ENCODE results near the gene TMPRSS11D. TPM values are rescaled to one million over a fixed set of nuclear protein-coding genes. Genes with fewer than 3 reads are reported as not detected.

The TMPRSS11D gene
- polyA plus RNA-seq, 2 of the 4 experiments (the other 2 are of a cell fraction) = not detected

DNA sequence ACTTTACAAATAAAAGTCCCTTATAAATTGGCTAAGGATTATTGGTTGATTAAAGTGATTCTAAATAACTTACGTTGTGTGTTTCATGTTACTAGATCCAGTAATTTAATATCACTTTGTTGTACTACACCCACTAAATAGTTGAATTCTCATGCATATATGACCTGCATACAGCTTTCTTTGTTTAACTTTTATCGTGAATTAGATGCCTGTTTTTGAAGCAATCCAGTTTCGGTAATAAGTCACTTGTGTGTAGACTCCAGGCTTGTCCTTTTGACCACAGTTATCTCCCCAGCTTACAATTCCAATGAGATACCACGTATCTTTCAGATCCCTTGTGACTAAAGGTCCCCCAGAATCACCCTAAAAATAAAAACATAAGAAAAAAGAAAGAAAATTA, 27.3 kb upstream of the TMPRSS11D start:
- POLR2A ChIA-PET = no interaction called here
- no peak for FAIRE-seq
- ATAC-seq = no peak

DNA sequence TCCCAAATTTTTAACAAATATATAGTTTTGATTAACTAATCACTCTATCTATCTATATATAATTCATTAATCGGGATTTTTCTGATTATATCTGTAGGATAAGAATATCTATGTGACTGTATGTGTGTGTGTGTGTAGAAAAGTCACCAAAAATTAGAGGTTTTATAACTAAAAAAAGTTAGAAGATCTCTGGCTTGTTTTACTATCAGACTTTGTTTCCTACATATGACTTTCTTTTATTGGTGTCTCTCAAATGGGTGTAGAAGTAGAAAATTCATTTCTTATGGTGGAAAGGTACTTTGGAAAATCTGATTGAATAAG, 26.7 kb upstream of the TMPRSS11D start:
- FAIRE-seq (no peak), ATAC-seq (no peak)

More for the DNA sequence above, 27.3 kb upstream of the TMPRSS11D start:
- TF ChIP-seq HEYL (CRISPR knock-in tag; IDR thresholded peaks at IDR 0.05) (no peak), NPAS2 (CRISPR knock-in tag; IDR thresholded peaks at IDR 0.05; ENCODE audit: borderline replicate concordance) (no peak), CBX8 (IDR thresholded peaks at IDR 0.05) (no peak), HOXB5 (CRISPR knock-in tag; IDR thresholded peaks at IDR 0.05) (no peak), ZNF302 (CRISPR knock-in tag; IDR thresholded peaks at IDR 0.05) (no peak), RAD21 (conservative IDR thresholded peaks at IDR 0.05 in 1 of 2, IDR thresholded peaks at IDR 0.05 in 1 of 2) (no peak), ZC3H11A (IDR thresholded peaks at IDR 0.05) (no peak), SREBF2 (IDR thresholded peaks at IDR 0.05) (no peak), MYC (IDR thresholded peaks at IDR 0.05; ENCODE audit: borderline replicate concordance, low read length) (no peak), SMC3 (IDR thresholded peaks at IDR 0.05) (no peak), JUN (IDR thresholded peaks at IDR 0.05) (no peak)
- TF ChIP-seq, protein P1, sequence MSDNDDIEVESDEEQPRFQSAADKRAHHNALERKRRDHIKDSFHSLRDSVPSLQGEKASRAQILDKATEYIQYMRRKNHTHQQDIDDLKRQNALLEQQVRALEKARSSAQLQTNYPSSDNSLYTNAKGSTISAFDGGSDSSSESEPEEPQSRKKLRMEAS (IDR thresholded peaks at IDR 0.05) = no peak
- DNase-seq (ENCODE audit: low read depth in 1 of 2, low spot score in 1 of 2) = no peak
- H3K9me3 ChIP-seq = no peaks in the 10 kb centered on the region
- H3K4me3 ChIP-seq = no peak overlapping the region
- CTCF ChIA-PET = interaction anchor here (0.6 to 1.5 kb wide), 3 partner anchors 11 to 364 kb away, joined by 3 to 5 read pairs (median 3); no protein-coding TSS in a partner anchor
- no peaks in the 10 kb centered on the region for H3K4me1 ChIP-seq
- H3K27ac ChIP-seq = no peak overlapping the region
- H3K4me2 ChIP-seq = no peak overlapping the region
- WGBS (ENCODE audit: missing lambda C conversion rate) = 20% methylated on average over 4 of the region's 4 CpGs

More for the DNA sequence above, 26.7 kb upstream of the TMPRSS11D start:
- H3K27ac ChIP-seq = no peak overlapping the region
- TF ChIP-seq HEYL (CRISPR knock-in tag; IDR thresholded peaks at IDR 0.05) (no peak), JUN (IDR thresholded peaks at IDR 0.05) (no peak), RNF2 (IDR thresholded peaks at IDR 0.05; ENCODE audit: borderline replicate concordance, low read depth) (no peak), ZNF302 (CRISPR knock-in tag; IDR thresholded peaks at IDR 0.05) (no peak), EP300 (IDR thresholded peaks at IDR 0.05) (no peak), SMC3 (IDR thresholded peaks at IDR 0.05) (no peak), ZSCAN20 (CRISPR knock-in tag; IDR thresholded peaks at IDR 0.05) (no peak), FOSL2 (IDR thresholded peaks at IDR 0.05) (no peak), FOSL2 (CRISPR knock-in tag; IDR thresholded peaks at IDR 0.05) (no peak), MYC (IDR thresholded peaks at IDR 0.05; ENCODE audit: borderline replicate concordance, low read length) (no peak), GATA3 (IDR thresholded peaks at IDR 0.05; ENCODE audit: borderline replicate concordance) (no peak), HDAC2 (IDR thresholded peaks at IDR 0.05) (no peak), HOXB13 (CRISPR knock-in tag; IDR thresholded peaks at IDR 0.05; ENCODE audit: low read depth) (no peak), TFCP2L1 (CRISPR knock-in tag; IDR thresholded peaks at IDR 0.05) (no peak), FOSB (CRISPR knock-in tag; IDR thresholded peaks at IDR 0.05) (no peak), BHLHE40 (IDR thresholded peaks at IDR 0.05; ENCODE audit: low read depth, low read length) (no peak), CHD4 (IDR thresholded peaks at IDR 0.05; ENCODE audit: borderline replicate concordance) (no peak)
- TF ChIP-seq, protein P2, sequence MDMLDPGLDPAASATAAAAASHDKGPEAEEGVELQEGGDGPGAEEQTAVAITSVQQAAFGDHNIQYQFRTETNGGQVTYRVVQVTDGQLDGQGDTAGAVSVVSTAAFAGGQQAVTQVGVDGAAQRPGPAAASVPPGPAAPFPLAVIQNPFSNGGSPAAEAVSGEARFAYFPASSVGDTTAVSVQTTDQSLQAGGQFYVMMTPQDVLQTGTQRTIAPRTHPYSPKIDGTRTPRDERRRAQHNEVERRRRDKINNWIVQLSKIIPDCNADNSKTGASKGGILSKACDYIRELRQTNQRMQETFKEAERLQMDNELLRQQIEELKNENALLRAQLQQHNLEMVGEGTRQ (IDR thresholded peaks at IDR 0.05) = no peak
- TF ChIP-seq, protein P3, sequence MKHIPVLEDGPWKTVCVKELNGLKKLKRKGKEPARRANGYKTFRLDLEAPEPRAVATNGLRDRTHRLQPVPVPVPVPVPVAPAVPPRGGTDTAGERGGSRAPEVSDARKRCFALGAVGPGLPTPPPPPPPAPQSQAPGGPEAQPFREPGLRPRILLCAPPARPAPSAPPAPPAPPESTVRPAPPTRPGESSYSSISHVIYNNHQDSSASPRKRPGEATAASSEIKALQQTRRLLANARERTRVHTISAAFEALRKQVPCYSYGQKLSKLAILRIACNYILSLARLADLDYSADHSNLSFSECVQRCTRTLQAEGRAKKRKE (CRISPR knock-in tag; IDR thresholded peaks at IDR 0.05; ENCODE audit: low read depth) = no peak
- TF ChIP-seq, protein P4, sequence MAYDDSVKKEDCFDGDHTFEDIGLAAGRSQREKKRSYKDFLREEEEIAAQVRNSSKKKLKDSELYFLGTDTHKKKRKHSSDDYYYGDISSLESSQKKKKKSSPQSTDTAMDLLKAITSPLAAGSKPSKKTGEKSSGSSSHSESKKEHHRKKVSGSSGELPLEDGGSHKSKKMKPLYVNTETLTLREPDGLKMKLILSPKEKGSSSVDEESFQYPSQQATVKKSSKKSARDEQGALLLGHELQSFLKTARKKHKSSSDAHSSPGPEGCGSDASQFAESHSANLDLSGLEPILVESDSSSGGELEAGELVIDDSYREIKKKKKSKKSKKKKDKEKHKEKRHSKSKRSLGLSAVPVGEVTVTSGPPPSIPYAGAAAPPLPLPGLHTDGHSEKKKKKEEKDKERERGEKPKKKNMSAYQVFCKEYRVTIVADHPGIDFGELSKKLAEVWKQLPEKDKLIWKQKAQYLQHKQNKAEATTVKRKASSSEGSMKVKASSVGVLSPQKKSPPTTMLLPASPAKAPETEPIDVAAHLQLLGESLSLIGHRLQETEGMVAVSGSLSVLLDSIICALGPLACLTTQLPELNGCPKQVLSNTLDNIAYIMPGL (CRISPR knock-in tag; IDR thresholded peaks at IDR 0.05; ENCODE audit: borderline replicate concordance) = no peak
- 6% methylated on average over 1 of the region's 1 CpG for WGBS (ENCODE audit: missing lambda C conversion rate)
- POLR2A ChIA-PET = no interaction called here
- H3K4me2 ChIP-seq = no peak overlapping the region
- CTCF ChIA-PET = interaction anchor here (0.6 to 1.5 kb wide), 3 partner anchors 10 to 364 kb away, joined by 3 to 5 read pairs (median 3); no protein-coding TSS in a partner anchor
- no peaks in the 10 kb centered on the region for H3K9me3 ChIP-seq
- no peaks in the 10 kb centered on the region for H3K4me1 ChIP-seq
- no peak for DNase-seq (ENCODE audit: low read depth in 1 of 2, low spot score in 1 of 2)
- H3K4me3 ChIP-seq = no peak overlapping the region
